Uterus (tissue), 4 donors: Measurements from ENCODE around the gene B4GALNT3. TPM values are rescaled to one million over a fixed set of nuclear protein-coding genes. Genes with fewer than 3 reads are reported as not detected.

Experiments used
- DNase-seq, 2 donors: peaks; one replicate each; pipeline ENCODE4 v3.0.0-alpha.2; 2019 to 2020
- H3K27ac ChIP-seq, 2 donors: fragments of 200-600 bp; sonication (generic); 1 replicate in 1 of 2; 2 replicates in 1 of 2; pipeline ENCODE4 v1.5.1; 2016 to 2018
- H3K27me3 ChIP-seq, 2 donors: fragments of 200-600 bp; sonication (generic); one replicate each; pipeline ENCODE4 v1.5.1; 2018 to 2019; ENCODE audit warnings: control low read depth in 1 of 2
- H3K36me3 ChIP-seq, 2 donors: fragments of 200-600 bp; sonication (generic); one replicate each; pipeline ENCODE4 v1.5.1; 2019; ENCODE audit warnings: control low read depth in 1 of 2
- H3K4me1 ChIP-seq, 2 donors: fragments of 200-600 bp; sonication (generic); one replicate each; pipeline ENCODE4 v1.5.1; 2018 to 2019; ENCODE audit warnings: control low read depth in 1 of 2
- H3K4me3 ChIP-seq, 2 donors: fragments of 200-600 bp; sonication (generic); 1 replicate in 1 of 2; 2 replicates in 1 of 2; pipeline ENCODE4 v1.5.1; 2018 to 2019; ENCODE audit warnings: mild to moderate bottlenecking in 1 of 2
- H3K9me3 ChIP-seq, 2 donors: fragments of 200-600 bp; sonication (generic); one replicate each; pipeline ENCODE4 v1.5.1; 2019; ENCODE audit warnings: control low read depth in 1 of 2
- CTCF ChIP-seq, 4 experiments: fragments of 200-600 bp in 2 of 4; fragments of 450-650 bp in 2 of 4; sonication (generic) in 2 of 4; IDR thresholded peaks; one replicate each; pipeline ENCODE4 v1.5.1; 2016 to 2019; ENCODE audit warnings: antibody characterized with exemption in 4 of 4, mild to moderate bottlenecking in 2 of 4, moderate library complexity in 1 of 4
- POLR2A ChIP-seq, 2 donors: fragments of 450-650 bp; IDR thresholded peaks; one replicate each; pipeline ENCODE4 v1.6.1; 2016; ENCODE audit warnings: antibody characterized with exemption in 2 of 2, mild to moderate bottlenecking in 1 of 2, moderate library complexity in 1 of 2
- intact Hi-C: fragments of 100-400 bp; cut with DNase I; formaldehyde crosslinking; loops from one replicate; pipeline ENCODE4 v1.15.1; 2023; ENCODE audit warnings: low total_unique reads
- total RNA-seq, 4 donors: library from RNA; depleted of rRNA in 3 of 4; stranded (reverse); fragments of >200 nt in 3 of 4; gene quantifications; one replicate each; pipeline versions ENCODE4 v1.1.0 to v1.2.4, GENCODE V29; 2014 to 2023
- donor health status: DM: yes; HTN: yes; CAD: no.

The B4GALNT3 gene
- total RNA-seq, 4 donors from 2014 or later: 2.2 to 29.2 (median 3.1) TPM

GRCh38 chr12:561391-561705, 101.6 kb downstream of the B4GALNT3 start:
- H3K4me3 ChIP-seq: no peak overlapping the region
- H3K4me1 ChIP-seq: no peaks in the 10 kb centered on the region
- H3K27me3 ChIP-seq: no peaks in the 10 kb centered on the region
- H3K9me3 ChIP-seq: no peaks in the 10 kb centered on the region
- intact Hi-C loops: loop anchor here (10.0 kb wide), 3 partner anchors 253 to 1023 kb away; no protein-coding TSS in a partner anchor
- TF ChIP-seq CTCF (IDR thresholded peaks at IDR 0.05): no peak
- TF ChIP-seq POLR2A (IDR thresholded peaks at IDR 0.05): no peak
- no peak overlapping the region for H3K27ac ChIP-seq
- no peaks in the 10 kb centered on the region for H3K36me3 ChIP-seq
- DNase-seq: no peak

- no peaks in the 10 kb centered on the region for H3K27me3 ChIP-seq
- H3K9me3 ChIP-seq: no peaks in the 10 kb centered on the region
- no peaks in the 10 kb centered on the region for H3K36me3 ChIP-seq
- intact Hi-C loops: loop anchor here (10.0 kb wide), 3 partner anchors 253 to 1023 kb away; no protein-coding TSS in a partner anchor
- DNase-seq: no peak
- H3K4me3 ChIP-seq: no peak overlapping the region
- no peaks in the 10 kb centered on the region for H3K4me1 ChIP-seq
- TF ChIP-seq POLR2A (IDR thresholded peaks at IDR 0.05) (no peak), CTCF (IDR thresholded peaks at IDR 0.05) (no peak)
- no peak overlapping the region for H3K27ac ChIP-seq
These were observed 102.3 kb downstream of the B4GALNT3 start for GRCh38 chr12:561908-562593.

GRCh38 chr12:562634-563033, 102.9 kb downstream of the B4GALNT3 start:
- no peaks in the 10 kb centered on the region for H3K36me3 ChIP-seq
- intact Hi-C loops: loop anchor here (10.0 kb wide), 3 partner anchors 252 to 1022 kb away; no protein-coding TSS in a partner anchor
- DNase-seq: no peak
- no peaks in the 10 kb centered on the region for H3K27me3 ChIP-seq
- TF ChIP-seq POLR2A (IDR thresholded peaks at IDR 0.05) (no peak), CTCF (IDR thresholded peaks at IDR 0.05) (no peak)
- H3K9me3 ChIP-seq: no peaks in the 10 kb centered on the region
- no peaks in the 10 kb centered on the region for H3K4me1 ChIP-seq
- H3K27ac ChIP-seq: no peak overlapping the region
- no peak overlapping the region for H3K4me3 ChIP-seq

GRCh38 chr12:563250-563781, 103.6 kb downstream of the B4GALNT3 start:
- no peaks in the 10 kb centered on the region for H3K36me3 ChIP-seq
- no peak for TF ChIP-seq CTCF (IDR thresholded peaks at IDR 0.05)
- no peak for TF ChIP-seq POLR2A (IDR thresholded peaks at IDR 0.05)
- no peaks in the 10 kb centered on the region for H3K27me3 ChIP-seq
- no peaks in the 10 kb centered on the region for H3K4me1 ChIP-seq
- H3K9me3 ChIP-seq: no peaks in the 10 kb centered on the region
- intact Hi-C loops: loop anchor here (10.0 kb wide), 3 partner anchors 251 to 1021 kb away; no protein-coding TSS in a partner anchor
- H3K27ac ChIP-seq: no peak overlapping the region
- DNase-seq: no peak
- no peak overlapping the region for H3K4me3 ChIP-seq

GRCh38 chr12:563787-564298, 104.1 kb downstream of the B4GALNT3 start:
- Histone ChIP-seq H3K4me1 (no peaks in the 10 kb centered on the region), H3K36me3 (no peaks in the 10 kb centered on the region), H3K27ac (no peak overlapping the region), H3K27me3 (no peaks in the 10 kb centered on the region), H3K4me3 (no peak overlapping the region), H3K9me3 (no peaks in the 10 kb centered on the region)
- DNase-seq: no peak
- TF ChIP-seq POLR2A (IDR thresholded peaks at IDR 0.05): no peak
- no peak for TF ChIP-seq CTCF (IDR thresholded peaks at IDR 0.05)
- intact Hi-C loops: loop anchor here (10.0 kb wide), 3 partner anchors 251 to 1021 kb away; no protein-coding TSS in a partner anchor
